ENCODE results near the gene PRDM5.

DNA sequence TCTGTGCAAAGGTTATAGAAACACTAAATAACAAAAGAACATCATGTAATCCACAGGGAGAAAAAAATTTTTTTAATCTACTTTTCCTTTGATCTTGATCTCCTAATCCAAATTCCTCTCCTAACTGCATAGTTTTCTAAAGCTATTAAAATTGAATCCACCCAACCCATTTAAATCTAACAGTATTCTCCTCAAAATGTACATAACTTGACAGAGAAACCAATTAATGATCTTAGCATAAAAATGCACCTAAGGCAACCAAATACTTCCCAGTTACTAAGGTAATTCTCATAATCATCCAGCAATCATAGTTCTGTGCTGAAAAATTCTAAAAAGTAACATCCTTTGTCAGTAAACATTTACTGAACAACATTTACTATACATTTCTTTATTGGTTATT, 60.7 kb downstream of the PRDM5 start:
- TF ChIP-seq, protein P1, sequence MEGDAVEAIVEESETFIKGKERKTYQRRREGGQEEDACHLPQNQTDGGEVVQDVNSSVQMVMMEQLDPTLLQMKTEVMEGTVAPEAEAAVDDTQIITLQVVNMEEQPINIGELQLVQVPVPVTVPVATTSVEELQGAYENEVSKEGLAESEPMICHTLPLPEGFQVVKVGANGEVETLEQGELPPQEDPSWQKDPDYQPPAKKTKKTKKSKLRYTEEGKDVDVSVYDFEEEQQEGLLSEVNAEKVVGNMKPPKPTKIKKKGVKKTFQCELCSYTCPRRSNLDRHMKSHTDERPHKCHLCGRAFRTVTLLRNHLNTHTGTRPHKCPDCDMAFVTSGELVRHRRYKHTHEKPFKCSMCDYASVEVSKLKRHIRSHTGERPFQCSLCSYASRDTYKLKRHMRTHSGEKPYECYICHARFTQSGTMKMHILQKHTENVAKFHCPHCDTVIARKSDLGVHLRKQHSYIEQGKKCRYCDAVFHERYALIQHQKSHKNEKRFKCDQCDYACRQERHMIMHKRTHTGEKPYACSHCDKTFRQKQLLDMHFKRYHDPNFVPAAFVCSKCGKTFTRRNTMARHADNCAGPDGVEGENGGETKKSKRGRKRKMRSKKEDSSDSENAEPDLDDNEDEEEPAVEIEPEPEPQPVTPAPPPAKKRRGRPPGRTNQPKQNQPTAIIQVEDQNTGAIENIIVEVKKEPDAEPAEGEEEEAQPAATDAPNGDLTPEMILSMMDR (IDR thresholded peaks at IDR 0.05): no peak
- no peak for TF ChIP-seq POLR2A (IDR thresholded peaks at IDR 0.05)
